ENCODE measurements around the gene TFE3. TPM values are rescaled to one million over a fixed set of nuclear protein-coding genes. Genes with fewer than 3 reads are reported as not detected.

Gene TFE3
- total RNA-seq, 1 experiment from 2014 or later = 59.8 TPM

DNA sequence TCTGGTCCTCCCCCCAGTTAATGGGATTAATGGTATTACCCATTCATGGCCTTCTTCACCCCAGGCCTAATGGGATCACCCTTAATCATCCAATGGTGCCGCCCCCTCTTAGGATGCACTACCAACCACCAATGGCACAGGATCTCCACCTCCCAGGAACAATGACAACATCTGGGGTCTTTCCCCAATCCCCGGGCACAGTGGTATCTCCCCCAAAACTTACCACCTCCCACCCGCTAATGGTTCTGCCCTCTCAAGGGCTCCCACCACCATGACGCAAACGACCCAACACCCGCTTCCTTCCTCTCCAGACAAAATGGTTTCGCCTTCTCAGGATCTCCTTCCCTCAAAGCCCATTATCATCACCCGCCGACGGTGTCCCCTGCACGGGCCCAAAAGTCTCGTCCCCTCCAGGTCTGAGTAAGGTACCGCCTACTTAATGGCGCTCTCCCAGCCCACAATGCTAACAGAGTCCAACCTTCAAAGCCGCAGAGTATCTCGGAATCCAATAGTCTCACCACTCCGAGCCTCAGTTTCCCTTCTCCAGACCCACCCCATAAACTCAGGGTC, 41.6 kb downstream of the TFE3 start:
- no CpG with 5 or more reads among the region's 17 CpGs for WGBS (ENCODE audit: extremely low coverage, insufficient read length, low lambda C conversion rate)
- DNase-seq = peak; percentile 50
- peaks cover 2% of the 10 kb centered on the region for H4K20me1 ChIP-seq (ENCODE audit: control insufficient read depth, insufficient read depth, insufficient read length)
- Mint-ChIP-seq H3K27me3 (ENCODE audit: low read depth) (no peaks in the 10 kb centered on the region; the same call in 1 of the 2 replicates), H3K4me3 (peak overlapping the region; percentile 96 to 98), H3K4me1 (peaks cover 0 to 13% of the 10 kb centered on the region in 2 experiments; a peak in 2 of 4 replicates), H3K36me3 (ENCODE audit: insufficient read depth in 1 of 3, low read depth in 3 of 3) (peaks cover 31 to 43% (median 42%) of the 10 kb centered on the region in 3 experiments; a peak in 6 of 7 replicates), H3K27ac (peak overlapping the region; percentile 98 to 99 (median 98)), H3K9me3 (peaks cover 57 to 74% of the 10 kb centered on the region in 2 experiments)
- peak overlapping the region; percentile 76 for H3K56ac ChIP-seq (ENCODE audit: insufficient read length, low read depth, low read length)
- H4K91ac ChIP-seq (ENCODE audit: insufficient read length, low read depth, low read length) = no peak overlapping the region
- no peak overlapping the region for H2BK20ac ChIP-seq (ENCODE audit: low read depth, low read length, poor library complexity, severe bottlenecking)
- no peaks in the 10 kb centered on the region for H3K27me3 ChIP-seq (ENCODE audit: insufficient read depth, low read length)
- peaks cover 2% of the 10 kb centered on the region; the same call in 1 of the 2 replicates for H3K79me2 ChIP-seq (ENCODE audit: insufficient read depth, low read length)
- no peak overlapping the region for H2AK5ac ChIP-seq (ENCODE audit: insufficient read length, low read length)
- H3K4ac ChIP-seq (ENCODE audit: low read depth, low read length) = no peak overlapping the region
- H3K4me2 ChIP-seq (ENCODE audit: insufficient read depth, insufficient read length, low read length) = peak overlapping the region; percentile 84
- peak overlapping the region; percentile 64 for H3K14ac ChIP-seq (ENCODE audit: insufficient read depth, low read length)
- no peak overlapping the region for H2BK120ac ChIP-seq (ENCODE audit: low read depth, low read length, poor library complexity, severe bottlenecking)
- no peak overlapping the region for H2AFZ ChIP-seq (ENCODE audit: low read length)
- H4K5ac ChIP-seq (ENCODE audit: insufficient read length, low read depth, low read length) = peak overlapping the region; percentile 82
- no peaks in the 10 kb centered on the region for H3K23me2 ChIP-seq (ENCODE audit: insufficient read length, low read depth, low read length, poor library complexity, severe bottlenecking)
- H3K79me1 ChIP-seq (ENCODE audit: insufficient read depth, low read depth, low read length, poor library complexity, severe bottlenecking) = peaks cover 2% of the 10 kb centered on the region
- no peaks in the 10 kb centered on the region for H3K4me1 ChIP-seq (ENCODE audit: insufficient read depth, low read length)
- TF ChIP-seq, protein P1, sequence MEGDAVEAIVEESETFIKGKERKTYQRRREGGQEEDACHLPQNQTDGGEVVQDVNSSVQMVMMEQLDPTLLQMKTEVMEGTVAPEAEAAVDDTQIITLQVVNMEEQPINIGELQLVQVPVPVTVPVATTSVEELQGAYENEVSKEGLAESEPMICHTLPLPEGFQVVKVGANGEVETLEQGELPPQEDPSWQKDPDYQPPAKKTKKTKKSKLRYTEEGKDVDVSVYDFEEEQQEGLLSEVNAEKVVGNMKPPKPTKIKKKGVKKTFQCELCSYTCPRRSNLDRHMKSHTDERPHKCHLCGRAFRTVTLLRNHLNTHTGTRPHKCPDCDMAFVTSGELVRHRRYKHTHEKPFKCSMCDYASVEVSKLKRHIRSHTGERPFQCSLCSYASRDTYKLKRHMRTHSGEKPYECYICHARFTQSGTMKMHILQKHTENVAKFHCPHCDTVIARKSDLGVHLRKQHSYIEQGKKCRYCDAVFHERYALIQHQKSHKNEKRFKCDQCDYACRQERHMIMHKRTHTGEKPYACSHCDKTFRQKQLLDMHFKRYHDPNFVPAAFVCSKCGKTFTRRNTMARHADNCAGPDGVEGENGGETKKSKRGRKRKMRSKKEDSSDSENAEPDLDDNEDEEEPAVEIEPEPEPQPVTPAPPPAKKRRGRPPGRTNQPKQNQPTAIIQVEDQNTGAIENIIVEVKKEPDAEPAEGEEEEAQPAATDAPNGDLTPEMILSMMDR (conservative IDR thresholded peaks at IDR 0.05) = no peak
- no peak overlapping the region for H3T11ph ChIP-seq (ENCODE audit: low read length)
- H3K9me3 ChIP-seq (ENCODE audit: control insufficient read depth, low read depth, low read length) = no peaks in the 10 kb centered on the region
- H2BK12ac ChIP-seq (ENCODE audit: insufficient read length, low read depth, low read length) = no peak overlapping the region
- H3K27ac ChIP-seq (ENCODE audit: insufficient read length, low read depth, low read length) = peak overlapping the region; percentile 98
- peak overlapping the region; percentile 93 for H3K9ac ChIP-seq (ENCODE audit: extremely low read depth, insufficient read length, low read length)
- H4K8ac ChIP-seq (replicated peaks; ENCODE audit: insufficient read length, low read depth, low read length) = no peak overlapping the region
- peak overlapping the region; percentile 88 for H3K18ac ChIP-seq (ENCODE audit: insufficient read length, low read depth, low read length)
- peak overlapping the region; percentile 19 for H2BK5ac ChIP-seq (ENCODE audit: insufficient read length, low read length)
- no peak overlapping the region for H3K23ac ChIP-seq (ENCODE audit: insufficient read length, low read depth, low read length)
- no peak overlapping the region for H2BK15ac ChIP-seq (ENCODE audit: low read depth, low read length)

Measured in H9 (cell line).